Measurements from ENCODE around the gene KLHL29.

KLHL29 gene

GRCh38 chr2:23706613-23707078 is 321.7 kb downstream of the KLHL29 start:
- DNase-seq (ENCODE audit: insufficient read length, low spot score) (no peak), FAIRE-seq (no peak)
- no peak for TF ChIP-seq CTCF (IDR thresholded peaks at IDR 0.05; ENCODE audit: insufficient read depth, missing control alignments)

- DNase-seq (ENCODE audit: insufficient read length, low spot score) (no peak), FAIRE-seq (no peak)
- no peak for TF ChIP-seq CTCF (IDR thresholded peaks at IDR 0.05; ENCODE audit: insufficient read depth, missing control alignments)
Measured at GRCh38 chr2:23707096-23707495, 322.1 kb downstream of the KLHL29 start.

- no peak for TF ChIP-seq CTCF (IDR thresholded peaks at IDR 0.05; ENCODE audit: insufficient read depth, missing control alignments)
- no peak for FAIRE-seq
- DNase-seq (ENCODE audit: insufficient read length, low spot score) = no peak
Measured at GRCh38 chr2:23708771-23709170, 323.8 kb downstream of the KLHL29 start.

- DNase-seq (ENCODE audit: insufficient read length, low spot score) = no peak
- no peak for FAIRE-seq
- no peak for TF ChIP-seq CTCF (IDR thresholded peaks at IDR 0.05; ENCODE audit: insufficient read depth, missing control alignments)
Measured at GRCh38 chr2:23709311-23709710, 324.3 kb downstream of the KLHL29 start.

- no peak for DNase-seq (ENCODE audit: insufficient read length, low spot score)
- no peak for FAIRE-seq
- TF ChIP-seq CTCF (IDR thresholded peaks at IDR 0.05; ENCODE audit: insufficient read depth, missing control alignments) = no peak
Measured at GRCh38 chr2:23711979-23712755, 327.2 kb downstream of the KLHL29 start.

- no peak for DNase-seq (ENCODE audit: insufficient read length, low spot score)
- TF ChIP-seq CTCF (IDR thresholded peaks at IDR 0.05; ENCODE audit: insufficient read depth, missing control alignments) = no peak
- FAIRE-seq = no peak
Measured at GRCh38 chr2:23712756-23713151, 327.8 kb downstream of the KLHL29 start.

GRCh38 chr2:23713351-23713750 is 328.4 kb downstream of the KLHL29 start:
- DNase-seq (ENCODE audit: insufficient read length, low spot score) (no peak), FAIRE-seq (no peak)

More at GRCh38 chr2:23713351-23713750, 328.4 kb downstream of the KLHL29 start:
- TF ChIP-seq CTCF (IDR thresholded peaks at IDR 0.05; ENCODE audit: insufficient read depth, missing control alignments) = no peak

Measured in D721Med (cell line).